GM12892 (cell line): ENCODE data around the gene RRH.

Experiments
- DNase-seq: peaks from one replicate; pipeline ENCODE4 v3.0.0; 2011; ENCODE audit not compliant: insufficient read length
- FAIRE-seq: peaks from 2 replicates; lab custom pipeline; 2011; peaks lifted over from hg19 to GRCh38; lab: Jason Lieb, UNC
- POLR2A ChIP-seq: IDR thresholded peaks from 2 replicates; pipeline ENCODE4 v1.6.1; 2011; ENCODE audit warnings: low read depth, low read length, control low read depth
- POLR2AphosphoS5 ChIP-seq: IDR thresholded peaks from 2 replicates; pipeline ENCODE4 v1.6.1; 2011; ENCODE audit warnings: low read depth, low read length, control low read depth
- TAF1 ChIP-seq: IDR thresholded peaks from 2 replicates; pipeline ENCODE4 v1.6.1; 2011; ENCODE audit warnings: low read depth, mild to moderate bottlenecking, control low read depth, low read length, borderline replicate concordance

RRH gene

DNA sequence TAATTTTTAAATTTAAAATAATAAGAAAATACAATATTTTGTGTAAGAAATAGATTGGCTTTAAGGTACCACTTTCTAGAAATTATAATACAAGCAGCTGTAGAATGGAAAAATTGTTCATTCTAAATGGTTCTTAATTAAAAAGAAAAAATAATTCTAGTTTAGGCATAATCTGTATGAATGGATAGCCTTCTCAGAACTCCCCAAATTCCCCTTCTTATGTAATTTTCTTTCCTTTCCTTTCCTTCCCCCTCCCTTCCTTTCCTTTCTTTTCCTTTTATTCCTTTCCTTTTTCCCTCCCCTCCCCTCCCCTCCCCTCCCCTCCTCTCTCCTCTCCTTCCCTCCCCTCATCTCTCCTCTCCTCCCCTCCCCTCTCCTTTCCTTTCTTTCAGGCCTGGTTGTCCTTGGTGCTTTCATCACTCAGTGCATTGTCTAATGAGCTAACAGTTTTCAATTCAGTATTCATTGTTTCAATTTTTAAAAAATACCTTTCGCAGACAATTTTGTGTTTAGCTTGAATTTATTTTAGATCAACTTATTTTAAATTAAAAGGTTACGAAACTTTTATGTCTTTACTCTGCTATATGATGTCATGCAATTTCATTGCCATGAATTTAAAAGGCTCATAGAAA is 49.0 kb downstream of the RRH start:
- DNase-seq (no peak), FAIRE-seq (no peak)
- TF ChIP-seq POLR2AphosphoS5, result no peak
- no peak for TF ChIP-seq TAF1
- no peak for TF ChIP-seq POLR2A

DNA sequence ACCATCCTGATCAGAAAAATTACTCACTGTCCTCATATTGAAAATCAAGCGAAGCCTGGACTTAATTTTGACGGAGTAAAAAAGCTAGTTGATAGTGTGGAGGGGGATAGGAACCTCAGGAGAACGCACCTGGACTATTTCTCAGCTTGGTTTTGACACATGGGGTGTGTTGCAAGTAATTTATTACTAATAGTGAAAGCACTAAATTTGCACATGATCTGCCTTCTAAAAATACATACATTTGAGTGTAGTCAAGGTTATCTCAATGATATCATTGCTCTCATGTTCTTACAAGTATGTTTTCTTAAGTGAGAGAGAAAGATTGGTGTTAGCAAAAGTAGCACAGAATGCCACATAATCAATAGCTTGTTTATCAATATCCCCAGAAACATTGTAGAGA is 49.6 kb downstream of the RRH start:
- FAIRE-seq, result peak; percentile 5
- TF ChIP-seq POLR2AphosphoS5 (no peak), POLR2A (no peak), TAF1 (no peak)
- no peak for DNase-seq

DNA sequence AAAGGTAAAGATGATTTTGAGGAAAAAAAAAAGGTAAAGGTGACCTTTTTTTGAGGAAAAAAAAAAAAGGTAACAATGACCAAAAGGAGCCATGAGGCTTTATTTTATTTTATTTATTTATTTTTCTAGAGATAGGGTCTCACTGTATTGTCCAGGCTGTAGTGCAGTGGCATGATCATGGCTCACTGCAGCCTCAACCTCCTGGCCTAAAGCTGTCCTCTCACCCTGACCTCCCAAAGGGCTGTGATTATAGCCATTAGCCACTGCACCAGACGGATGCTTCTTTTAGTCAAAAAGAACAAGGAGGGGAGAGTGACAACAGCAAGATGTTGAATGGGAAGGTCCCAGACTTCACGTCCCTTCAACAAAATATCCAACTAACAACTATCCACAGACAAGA is 50.6 kb downstream of the RRH start:
- TF ChIP-seq TAF1 (no peak), POLR2A (no peak), POLR2AphosphoS5 (no peak)
- DNase-seq, result no peak
- no peak for FAIRE-seq

DNA sequence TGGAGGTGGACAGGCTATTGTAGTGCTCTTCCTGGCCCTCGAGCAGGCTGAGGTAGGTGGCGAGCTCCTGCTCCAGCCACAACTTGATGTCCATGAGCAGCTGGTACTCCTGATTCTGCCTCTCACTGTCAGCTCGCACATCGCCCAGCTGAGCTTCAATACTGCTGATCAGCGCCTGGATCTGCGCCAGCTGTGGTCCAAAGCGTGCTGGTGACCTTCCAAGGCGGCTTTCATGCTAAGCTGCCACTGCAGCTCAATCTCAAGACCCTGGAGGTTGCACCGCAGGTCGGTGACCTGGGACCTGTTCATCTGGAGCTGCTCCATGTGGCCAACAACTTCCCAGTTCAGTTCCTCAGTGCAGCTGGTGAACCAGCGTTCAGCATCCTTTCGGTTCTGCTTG is 51.3 kb downstream of the RRH start:
- FAIRE-seq (no peak), DNase-seq (no peak)
- TF ChIP-seq POLR2A, result no peak
- no peak for TF ChIP-seq TAF1
- TF ChIP-seq POLR2AphosphoS5, result no peak

DNA sequence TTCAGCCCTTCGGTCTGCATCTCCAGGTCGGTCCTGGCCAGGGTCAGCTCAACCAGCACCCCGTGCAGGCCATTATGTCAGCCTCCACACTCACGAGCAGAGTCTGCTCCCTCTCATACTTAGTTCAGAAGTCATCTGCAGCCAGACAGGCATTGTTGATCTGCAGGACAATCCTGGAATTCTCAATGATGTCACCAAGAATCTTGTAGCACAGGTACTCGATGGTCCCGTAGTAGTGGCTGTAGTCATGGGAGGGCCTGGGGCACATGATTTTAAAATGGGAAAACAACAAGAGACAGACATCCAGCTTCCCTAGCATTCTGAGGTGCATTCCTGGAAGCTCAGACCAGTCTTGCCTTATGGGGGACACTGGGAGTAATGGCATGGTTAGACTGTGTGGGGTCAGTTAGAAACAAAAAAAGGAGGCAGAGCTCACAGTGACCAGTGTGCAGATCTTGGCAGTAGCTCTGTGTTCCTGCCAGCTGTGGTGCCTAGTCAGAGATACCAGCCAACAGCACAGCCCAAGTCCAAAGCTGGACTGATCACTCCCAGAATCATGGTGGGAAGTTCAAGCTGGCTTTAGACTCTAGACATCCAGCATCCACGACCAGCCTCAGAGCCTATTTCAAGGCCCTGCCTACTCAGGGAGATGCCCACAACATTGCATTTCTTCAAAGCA is 52.0 kb downstream of the RRH start:
- FAIRE-seq, result no peak
- DNase-seq, result no peak
- TF ChIP-seq POLR2AphosphoS5 (no peak), TAF1 (no peak), POLR2A (no peak)

DNA sequence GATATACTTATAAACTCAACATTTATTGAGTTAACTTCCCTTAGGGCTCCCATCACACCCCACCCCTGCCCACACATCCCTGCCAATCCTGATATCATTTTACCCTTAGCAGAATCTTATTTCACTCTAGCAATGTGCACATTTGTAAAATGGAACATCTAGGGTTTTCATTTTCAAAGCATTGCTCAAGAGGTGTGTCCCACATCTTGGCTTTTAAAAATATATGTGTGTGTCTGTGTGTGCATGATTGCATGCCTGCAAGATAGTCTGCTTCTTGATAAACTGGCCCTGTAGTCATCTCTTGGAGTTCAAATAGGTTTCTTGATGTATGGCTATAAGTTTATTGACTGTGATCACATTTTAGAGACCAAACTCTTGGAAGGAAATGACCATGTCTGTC is 58.5 kb downstream of the RRH start:
- DNase-seq (no peak), FAIRE-seq (no peak)
- TF ChIP-seq TAF1 (no peak), POLR2A (no peak), POLR2AphosphoS5 (no peak)

DNA sequence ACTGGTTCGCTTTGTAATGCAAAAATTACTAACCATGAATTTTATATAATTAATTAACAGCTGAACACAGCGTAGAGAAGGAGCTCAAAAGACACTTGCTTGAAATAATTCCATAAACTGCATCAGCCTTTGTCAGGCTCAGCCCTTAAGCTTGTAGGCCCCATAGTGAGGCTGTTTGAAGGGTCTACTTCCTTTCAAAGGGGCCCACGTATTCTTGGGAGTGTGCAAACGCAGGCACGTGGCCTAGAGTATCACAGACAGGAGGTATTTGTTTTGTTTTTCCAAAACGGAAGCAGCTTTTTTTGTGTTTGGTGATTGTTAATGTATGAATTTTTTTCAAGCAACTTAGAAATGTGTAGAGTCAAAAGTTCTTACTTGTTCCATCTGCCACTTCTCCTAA is 59.3 kb downstream of the RRH start:
- no peak for FAIRE-seq

DNA sequence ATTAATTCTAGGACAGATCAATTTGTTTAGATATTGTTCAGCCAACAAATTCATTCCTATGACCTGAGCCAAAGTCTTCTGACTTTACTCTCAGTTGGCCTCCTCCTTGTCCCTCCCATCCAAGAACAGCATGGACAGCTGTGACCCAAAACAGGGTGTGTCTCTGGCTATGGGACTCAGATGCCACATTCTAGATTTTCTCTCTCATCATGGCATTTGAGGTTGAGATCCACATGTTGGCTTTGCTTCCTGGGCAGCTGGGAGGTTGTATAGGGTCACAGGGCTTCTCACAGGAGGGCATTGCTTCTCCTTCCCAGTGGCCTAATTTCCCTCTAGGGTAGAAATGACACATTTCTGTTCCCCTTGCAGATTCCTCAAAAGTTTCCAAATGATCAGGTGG is 62.3 kb downstream of the RRH start:
- FAIRE-seq (no peak), DNase-seq (no peak)
- no peak for TF ChIP-seq POLR2A
- no peak for TF ChIP-seq POLR2AphosphoS5
- TF ChIP-seq TAF1, result no peak

More for the DNA sequence above, 59.3 kb downstream of the RRH start:
- DNase-seq, result no peak
- TF ChIP-seq POLR2AphosphoS5 (no peak), TAF1 (no peak), POLR2A (no peak)
